ENCODE results near the gene LONP2. TPM values are rescaled to one million over a fixed set of nuclear protein-coding genes. Genes with fewer than 3 reads are reported as not detected.

The LONP2 gene
- total RNA-seq, 1 experiment from 2014 or later: 46.8 TPM

GRCh38 chr16:48194828-48195556 is 49.1 kb upstream of the LONP2 start:
- POLR2A ChIA-PET: no interaction called here
- H3K9me2 ChIP-seq (ENCODE audit: insufficient read depth): no peaks in the 10 kb centered on the region
- no peak overlapping the region for H2AFZ ChIP-seq (ENCODE audit: low read depth, low read length, poor library complexity, severe bottlenecking)
- RAD21 ChIA-PET (ENCODE audit: low non-redundant PET in 1 of 2, low total read pairs in 2 of 2, uncharacterized antibody in 2 of 2, unreplicated experiment in 2 of 2): no interaction called here
- no TSS peak for BruUV-seq (replicated peaks)
- H3K36me3 ChIP-seq (ENCODE audit: control insufficient read depth in 1 of 2, insufficient read depth in 2 of 2, low read length in 2 of 2): no peaks in the 10 kb centered on the region
- no peak overlapping the region for H3K4me2 ChIP-seq (ENCODE audit: low read length)
- no peaks in the 10 kb centered on the region for H3K4me1 ChIP-seq (ENCODE audit: control insufficient read depth in 1 of 2, insufficient read depth in 2 of 2, low read length in 2 of 2)
- H3K9me3 ChIP-seq (ENCODE audit: control insufficient read depth in 1 of 2, insufficient read depth in 1 of 2, low read depth in 1 of 2, low read length in 2 of 2): no peaks in the 10 kb centered on the region
- H3K79me2 ChIP-seq (ENCODE audit: insufficient read depth, low read length): no peaks in the 10 kb centered on the region
- TF ChIP-seq SRF (IDR thresholded peaks at IDR 0.05; ENCODE audit: low read depth) (no peak), FOSL1 (IDR thresholded peaks at IDR 0.05; ENCODE audit: low read depth) (no peak), ZNF274 (IDR thresholded peaks at IDR 0.05; ENCODE audit: low read depth, low read length) (no peak), POLR2AphosphoS5 (IDR thresholded peaks at IDR 0.05; ENCODE audit: low read depth, low read length) (no peak), EZH2 (IDR thresholded peaks at IDR 0.05) (no peak), RAD21 (IDR thresholded peaks at IDR 0.05; ENCODE audit: low read depth) (no peak), CBX3 (IDR thresholded peaks at IDR 0.05; ENCODE audit: low read depth) (no peak)
- TF ChIP-seq, protein P1, sequence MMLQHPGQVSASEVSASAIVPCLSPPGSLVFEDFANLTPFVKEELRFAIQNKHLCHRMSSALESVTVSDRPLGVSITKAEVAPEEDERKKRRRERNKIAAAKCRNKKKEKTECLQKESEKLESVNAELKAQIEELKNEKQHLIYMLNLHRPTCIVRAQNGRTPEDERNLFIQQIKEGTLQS (IDR thresholded peaks at IDR 0.05): no peak
- TF ChIP-seq, protein P2, sequence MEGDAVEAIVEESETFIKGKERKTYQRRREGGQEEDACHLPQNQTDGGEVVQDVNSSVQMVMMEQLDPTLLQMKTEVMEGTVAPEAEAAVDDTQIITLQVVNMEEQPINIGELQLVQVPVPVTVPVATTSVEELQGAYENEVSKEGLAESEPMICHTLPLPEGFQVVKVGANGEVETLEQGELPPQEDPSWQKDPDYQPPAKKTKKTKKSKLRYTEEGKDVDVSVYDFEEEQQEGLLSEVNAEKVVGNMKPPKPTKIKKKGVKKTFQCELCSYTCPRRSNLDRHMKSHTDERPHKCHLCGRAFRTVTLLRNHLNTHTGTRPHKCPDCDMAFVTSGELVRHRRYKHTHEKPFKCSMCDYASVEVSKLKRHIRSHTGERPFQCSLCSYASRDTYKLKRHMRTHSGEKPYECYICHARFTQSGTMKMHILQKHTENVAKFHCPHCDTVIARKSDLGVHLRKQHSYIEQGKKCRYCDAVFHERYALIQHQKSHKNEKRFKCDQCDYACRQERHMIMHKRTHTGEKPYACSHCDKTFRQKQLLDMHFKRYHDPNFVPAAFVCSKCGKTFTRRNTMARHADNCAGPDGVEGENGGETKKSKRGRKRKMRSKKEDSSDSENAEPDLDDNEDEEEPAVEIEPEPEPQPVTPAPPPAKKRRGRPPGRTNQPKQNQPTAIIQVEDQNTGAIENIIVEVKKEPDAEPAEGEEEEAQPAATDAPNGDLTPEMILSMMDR (IDR thresholded peaks at IDR 0.05 in 2 of 3, conservative IDR thresholded peaks at IDR 0.05 in 1 of 3; ENCODE audit: borderline replicate concordance in 1 of 3, insufficient read depth in 1 of 3, low read depth in 2 of 3, low read length in 2 of 3): no peak
- intact Hi-C loops (cut with micrococcal nuclease): no loop called here
- DNase-seq (ENCODE audit: low read depth, low spot score): no peak
- no peaks in the 10 kb centered on the region for H4K20me1 ChIP-seq (ENCODE audit: insufficient read depth)
- no peak overlapping the region for H3K9ac ChIP-seq (ENCODE audit: low read length)
- no peak overlapping the region for H3K27ac ChIP-seq (ENCODE audit: low read depth, low read length)
- CTCF ChIA-PET: no interaction called here
- H3K4me3 ChIP-seq (replicated peaks in 1 of 2; ENCODE audit: low read depth in 1 of 2, low read length in 2 of 2): no peak overlapping the region
- H3K27me3 ChIP-seq (ENCODE audit: insufficient read depth, low read length): no peaks in the 10 kb centered on the region
- ATAC-seq: no peak; the same call in 1 of the 2 replicates

All from HCT116 (cell line).